H1 (cell line): ENCODE results near the gene CD248. TPM values are rescaled to one million over a fixed set of nuclear protein-coding genes. Genes with fewer than 3 reads are reported as not detected.

Source experiments
- CTCF ChIA-PET: fragments of 300-600 bp; sonication (Branson Sonifier 250); formaldehyde crosslinking; loops from one replicate; lab custom pipeline; 2021; ENCODE audit not compliant: partially characterized antibody; lab: Charles Lee
- POLR2A ChIA-PET: fragments of 300-600 bp; sonication (Branson Sonifier 250); formaldehyde crosslinking; loops from one replicate; lab custom pipeline; 2021; ENCODE audit warnings: inconsistent platforms; ENCODE audit not compliant: partially characterized antibody; lab: Charles Lee
- DNase-seq, 2 experiments: peaks; one replicate each; pipeline versions ENCODE4 v3.0.0 to v3.0.0-alpha.2; 2010 to 2022; ENCODE audit warnings: low spot score in 2 of 2, low read depth in 1 of 2, mixed read lengths in 1 of 2
- FAIRE-seq: peaks from 2 replicates; lab custom pipeline; 2011; peaks lifted over from hg19 to GRCh38; lab: Jason Lieb, UNC
- H2AFZ ChIP-seq: 2 replicates; pipeline ENCODE4 v1.8.1; 2012; ENCODE audit warnings: low read length, inconsistent platforms
- H2AK5ac ChIP-seq: 2 replicates; pipeline ENCODE4 v1.6.1; 2013; ENCODE audit warnings: low read depth, low read length
- H2BK120ac ChIP-seq: replicated peaks from 2 replicates; pipeline ENCODE3; 2013; ENCODE audit warnings: low read depth, low read length, inconsistent platforms
- H2BK12ac ChIP-seq: 2 replicates; pipeline ENCODE4 v1.6.1; 2013; ENCODE audit warnings: low read depth, low read length
- H2BK15ac ChIP-seq: 2 replicates; pipeline ENCODE4 v1.6.1; 2013; ENCODE audit warnings: low read length
- H2BK20ac ChIP-seq: 2 replicates; pipeline ENCODE4 v1.6.1; 2013; ENCODE audit warnings: low read length
- H2BK5ac ChIP-seq: 2 replicates; pipeline ENCODE4 v1.6.1; 2013; ENCODE audit warnings: low read depth, low read length
- H3K14ac ChIP-seq: 2 replicates; pipeline ENCODE4 v1.6.1; 2013; ENCODE audit warnings: inconsistent platforms; ENCODE audit not compliant: insufficient read length
- H3K18ac ChIP-seq: 2 replicates; pipeline ENCODE4 v1.6.1; 2013; ENCODE audit warnings: low read length; ENCODE audit errors: extremely low read depth
- H3K23ac ChIP-seq: 2 replicates; pipeline ENCODE4 v1.6.1; 2013; ENCODE audit warnings: inconsistent platforms; ENCODE audit not compliant: insufficient read length
- H3K23me2 ChIP-seq: 2 replicates; pipeline ENCODE4 v1.6.1; 2013; ENCODE audit warnings: low read depth, low read length
- H3K27ac ChIP-seq: 2 replicates; pipeline ENCODE4 v1.6.1; 2011; ENCODE audit warnings: low read depth, low read length, inconsistent platforms
- H3K27me3 ChIP-seq, 4 experiments: replicated peaks in 1 of 4; 1 replicate in 1 of 4; 2 replicates in 3 of 4; pipeline versions ENCODE4 v1.6.1 to v1.8.1; 2011 to 2013; ENCODE audit warnings: low read length in 3 of 4, mild to moderate bottlenecking in 3 of 4, inconsistent platforms in 2 of 4, mixed read lengths in 2 of 4, moderate library complexity in 1 of 4; ENCODE audit not compliant: control insufficient read depth in 3 of 4, insufficient read depth in 3 of 4; ENCODE audit errors: extremely low read depth in 1 of 4
- H3K36me3 ChIP-seq, 4 experiments: 2 replicates each; pipeline versions ENCODE4 v1.6.1 to v1.8.1; 2011 to 2013; ENCODE audit warnings: mild to moderate bottlenecking in 4 of 4, low read length in 3 of 4, moderate library complexity in 2 of 4, control low read depth in 1 of 4, inconsistent platforms in 1 of 4; ENCODE audit not compliant: insufficient read depth in 4 of 4, control insufficient read depth in 2 of 4
- H3K4ac ChIP-seq: replicated peaks from 2 replicates; pipeline ENCODE3; 2013; ENCODE audit warnings: low read length, low read depth, mixed read lengths, inconsistent platforms; ENCODE audit not compliant: insufficient read length
- H3K4me1 ChIP-seq, 4 experiments: replicated peaks in 1 of 4; 1 replicate in 1 of 4; 2 replicates in 3 of 4; pipeline versions ENCODE4 v1.6.1 to v1.8.1; 2011 to 2013; ENCODE audit warnings: low read length in 3 of 4, inconsistent platforms in 2 of 4, mixed read lengths in 1 of 4; ENCODE audit not compliant: insufficient read depth in 4 of 4, control insufficient read depth in 3 of 4
- H3K4me2 ChIP-seq, 2 experiments: 2 replicates each; pipeline versions ENCODE4 v1.6.1 to v1.8.1; 2011 to 2013; ENCODE audit warnings: low read depth in 2 of 2, low read length in 2 of 2, control low read depth in 1 of 2, inconsistent platforms in 1 of 2, mild to moderate bottlenecking in 1 of 2; ENCODE audit not compliant: insufficient read depth in 1 of 2
- H3K4me3 ChIP-seq, 4 experiments: fragments of 200-600, 300-600 bp in 1 of 4; sonication (generic), shearing (Covaris generic), sonication (Bioruptor Twin) in 1 of 4; 2 replicates each; pipeline versions ENCODE4 v1.5.1 to v1.8.1; 2011 to 2016; ENCODE audit warnings: low read length in 4 of 4, low read depth in 3 of 4, control low read depth in 2 of 4, inconsistent platforms in 2 of 4, mild to moderate bottlenecking in 2 of 4, mixed read lengths in 1 of 4, moderate library complexity in 1 of 4; ENCODE audit not compliant: insufficient read depth in 2 of 4; ENCODE audit errors: extremely low read depth in 1 of 4
- H3K56ac ChIP-seq: replicated peaks from 2 replicates; pipeline ENCODE3; 2013; ENCODE audit warnings: low read depth, mild to moderate bottlenecking, mixed read lengths, low read length, inconsistent platforms; ENCODE audit not compliant: insufficient read length
- H3K79me1 ChIP-seq: 2 replicates; pipeline ENCODE4 v1.6.1; 2013; ENCODE audit warnings: low read depth, low read length, control low read depth
- H3K79me2 ChIP-seq, 2 experiments: 2 replicates each; pipeline versions ENCODE4 v1.6.1 to v1.8.1; 2012 to 2013; ENCODE audit warnings: low read length in 2 of 2, mild to moderate bottlenecking in 2 of 2, inconsistent platforms in 1 of 2; ENCODE audit not compliant: insufficient read depth in 2 of 2, control insufficient read depth in 1 of 2
- H3K9ac ChIP-seq, 4 experiments: replicated peaks in 1 of 4; 1 replicate in 1 of 4; 2 replicates in 3 of 4; pipeline versions ENCODE4 v1.6.1 to v1.8.1; 2011 to 2013; ENCODE audit warnings: low read depth in 3 of 4, low read length in 3 of 4, control low read depth in 2 of 4, mild to moderate bottlenecking in 2 of 4, moderate library complexity in 2 of 4, inconsistent platforms in 1 of 4; ENCODE audit errors: extremely low read depth in 1 of 4
- H3K9me3 ChIP-seq, 2 experiments: 2 replicates each; pipeline versions ENCODE4 v1.6.1 to v1.8.1; 2012 to 2013; ENCODE audit warnings: mild to moderate bottlenecking in 2 of 2, moderate library complexity in 2 of 2, control low read depth in 1 of 2, inconsistent platforms in 1 of 2, low read depth in 1 of 2, low read length in 1 of 2, mixed read lengths in 1 of 2; ENCODE audit not compliant: insufficient read depth in 2 of 2
- H4K20me1 ChIP-seq, 2 experiments: replicated peaks in 1 of 2; 2 replicates each; pipeline versions ENCODE3 to v1.8.1; 2011 to 2013; ENCODE audit warnings: inconsistent platforms in 2 of 2, low read length in 2 of 2, mild to moderate bottlenecking in 1 of 2; ENCODE audit not compliant: insufficient read depth in 2 of 2, control insufficient read depth in 1 of 2
- H4K5ac ChIP-seq: 2 replicates; pipeline ENCODE4 v1.6.1; 2013; ENCODE audit warnings: low read length, low read depth, mixed read lengths, inconsistent platforms; ENCODE audit not compliant: insufficient read length
- H4K8ac ChIP-seq: 2 replicates; pipeline ENCODE4 v1.8.0; 2013; ENCODE audit warnings: mild to moderate bottlenecking, moderate library complexity, low read length, inconsistent platforms; ENCODE audit not compliant: insufficient read depth; ENCODE audit errors: extremely low read depth
- H4K91ac ChIP-seq: replicated peaks from 2 replicates; pipeline ENCODE3; 2013; ENCODE audit warnings: low read length, mixed read lengths, inconsistent platforms; ENCODE audit not compliant: insufficient read length
- EGR1 ChIP-seq: IDR thresholded peaks from 2 replicates; pipeline ENCODE4 v1.6.1; 2011; ENCODE audit warnings: low read depth, low read length, borderline replicate concordance
- KDM5A ChIP-seq: fragments of 200-600 bp; IDR thresholded peaks from 2 replicates; pipeline ENCODE4 v1.7.1; 2012; ENCODE audit warnings: mild to moderate bottlenecking, low read length, inconsistent platforms, mixed read lengths
- WGBS, 2 experiments: shearing (Covaris generic) in 1 of 2; methylation state at CpG; one replicate each; pipeline versions ENCODE4 v1.1.6 to v1.1.7; 2013 to 2015; ENCODE audit warnings: low lambda C conversion rate in 2 of 2, mixed read lengths in 2 of 2, inconsistent platforms in 1 of 2, low coverage in 1 of 2, missing lambda C conversion rate in 1 of 2; ENCODE audit not compliant: insufficient replicate concordance in 2 of 2, insufficient coverage in 1 of 2, insufficient read length in 1 of 2; ENCODE audit errors: extremely low coverage in 1 of 2, missing lambda C conversion rate in 1 of 2; 5-methylcytosine and 5-hydroxymethylcytosine counted together
- polyA plus RNA-seq, 7 experiments: library from polyadenylated mRNA; depleted of rRNA in 3 of 7; stranded (reverse) in 5 of 7; unstranded in 2 of 7; fragments of >200 nt in 5 of 7; fragments of 200-250 nt in 2 of 7; gene quantifications; 1 replicate in 5 of 7; 2 replicates in 1 of 7; 4 replicates in 1 of 7; pipeline versions ENCODE4 v1.2.1 to v1.2.3, GENCODE V29; 2011 to 2013; ENCODE audit warnings: missing spikeins in 2 of 7, mixed read lengths in 2 of 7
- total RNA-seq: library from RNA; stranded (reverse); fragmentation: NEBNext Ultra II Directional; extraction: Animal tissue kit (Norgen Biotek cat#: 25700); gene quantifications from 2 replicates; pipeline ENCODE4 v1.2.1, GENCODE V29; 2021

Gene CD248
- total and polyA plus RNA-seq, 2 of the 8 experiments (the other 6 are each of a cell fraction or from before 2014, with no cell fraction given) = 2.7 to 3.9 TPM

DNA sequence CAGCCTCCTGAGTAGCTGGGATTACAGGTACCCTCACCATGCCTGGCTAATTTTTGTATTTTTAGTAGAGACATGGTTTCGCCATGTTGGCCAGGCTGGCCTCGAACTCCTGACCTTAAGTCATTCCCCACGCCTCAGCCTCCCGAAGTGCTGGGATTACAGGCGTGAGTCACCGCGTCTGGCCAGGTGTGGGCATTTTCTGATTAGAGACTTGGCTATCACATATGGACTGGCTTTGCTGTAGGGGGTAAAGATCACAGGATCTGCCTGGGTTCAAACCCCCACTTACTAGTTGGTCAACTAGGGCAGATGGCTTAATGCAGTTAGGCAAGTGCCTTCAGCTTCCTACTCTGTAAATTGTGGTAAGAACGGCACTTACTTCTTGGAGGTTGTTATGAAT lies 6.5 kb downstream of the CD248 start:
- no peak for FAIRE-seq

More for the DNA sequence above, 6.5 kb downstream of the CD248 start:
- no peak for DNase-seq
- Histone ChIP-seq H3K4me1 (peaks cover 3 to 13% (median 6%) of the 10 kb centered on the region in 4 experiments; a peak in 6 of 7 replicates), H3K23ac (no peak overlapping the region), H3K14ac (no peak overlapping the region), H3K36me3 (no peaks in the 10 kb centered on the region), H2BK20ac (no peak overlapping the region), H3K9me3 (no peaks in the 10 kb centered on the region), H4K5ac (no peak overlapping the region), H3K4me3 (no peak overlapping the region), H3K18ac (no peak overlapping the region), H4K91ac (no peak overlapping the region), H2AK5ac (no peak overlapping the region), H3K27me3 (peaks cover 0 to 3% (median 0%) of the 10 kb centered on the region in 4 experiments; a peak in 2 of 7 replicates), H3K23me2 (peaks cover 8% of the 10 kb centered on the region), H3K79me2 (no peaks in the 10 kb centered on the region), H2BK12ac (0 out of 2 replicates have a peak overlapping the region, but pooled peaks have one; percentile 4), H3K4me2 (no peak overlapping the region), H3K9ac (no peak overlapping the region), H4K20me1 (no peaks in the 10 kb centered on the region), H3K27ac (no peak overlapping the region), H2AFZ (no peak overlapping the region), H2BK15ac (no peak overlapping the region), H3K4ac (no peak overlapping the region), H2BK120ac (no peak overlapping the region), H4K8ac (no peak overlapping the region), H3K79me1 (no peaks in the 10 kb centered on the region), H2BK5ac (no peak overlapping the region), H3K56ac (no peak overlapping the region)
- ChIA-PET CTCF (interaction anchor here (1.2 to 11.7 kb wide), 12 partner anchors 9 to 37 kb away, joined by 6 to 242 read pairs (median 38); partner anchors contain the start of genes B4GAT1, BRMS1, RIN1 and TMEM151A), POLR2A (interaction anchor here (1.2 to 4.1 kb wide), 7 partner anchors 10 to 60 kb away, joined by 3 to 16 read pairs (median 5); partner anchors contain the start of genes BRMS1 and TMEM151A)
- WGBS, 2 experiments = 90% methylated on average over 8 of the region's 8 CpGs; no CpG with 5 or more reads in 1 of the 2 experiments
- TF ChIP-seq KDM5A = no peak
- no peak for TF ChIP-seq EGR1
